Measurements from ENCODE around the gene THEM5. TPM values are rescaled to one million over a fixed set of nuclear protein-coding genes. Genes with fewer than 3 reads are reported as not detected.

Gene THEM5
- total RNA-seq, 2 donors from 2014 or later: not detected

- 13 to 18% methylated on average over 1 to 16 of the region's 16 CpGs for WGBS, 2 experiments (ENCODE audit: insufficient coverage in 1 of 2, insufficient read length in 1 of 2)
- peaks cover 8% of the 10 kb centered on the region for H3K4me1 Mint-ChIP-seq
- peaks cover 49% of the 10 kb centered on the region for H3K27me3 ChIP-seq (ENCODE audit: control insufficient read depth, insufficient read depth, low read length, poor library complexity, severe bottlenecking)
- H3K9me3 Mint-ChIP-seq: no peaks in the 10 kb centered on the region
- H3K4me3 Mint-ChIP-seq: peak overlapping the region; percentile 71
- peaks cover 36% of the 10 kb centered on the region for H3K27me3 Mint-ChIP-seq (ENCODE audit: insufficient read depth)
- H3K36me3 ChIP-seq (ENCODE audit: control insufficient read depth, insufficient read depth, low read length): no peaks in the 10 kb centered on the region
- H3K4me1 ChIP-seq (ENCODE audit: control insufficient read depth, insufficient read depth, low read length): no peaks in the 10 kb centered on the region
- no peaks in the 10 kb centered on the region for H3K36me3 Mint-ChIP-seq (ENCODE audit: low read depth)
- H3K27ac Mint-ChIP-seq: no peak overlapping the region
- DNase-seq: no peak
- H3K27ac ChIP-seq (ENCODE audit: low read depth, low read length): no peak overlapping the region
- H3K9ac ChIP-seq (ENCODE audit: extremely low read depth, low read length, poor library complexity, severe bottlenecking): no peak overlapping the region
- no peak for TF ChIP-seq CTCF (conservative IDR thresholded peaks at IDR 0.05)
- H3K9me3 ChIP-seq (ENCODE audit: control insufficient read depth, low read length): no peaks in the 10 kb centered on the region
- peak overlapping the region; percentile 74 for H3K4me3 ChIP-seq (ENCODE audit: low read length)
Measured at GRCh38 chr1:151839082-151839412, 14.5 kb downstream of the THEM5 start.

- no peak for TF ChIP-seq CTCF (conservative IDR thresholded peaks at IDR 0.05)
Measured at GRCh38 chr1:151838222-151839081, 15.1 kb downstream of the THEM5 start.

GRCh38 chr1:151837884-151838221 lies 15.7 kb downstream of the THEM5 start:
- TF ChIP-seq CTCF (conservative IDR thresholded peaks at IDR 0.05): no peak
- DNase-seq: no peak
- H3K27ac ChIP-seq (ENCODE audit: low read depth, low read length): no peak overlapping the region
- no peaks in the 10 kb centered on the region for H3K36me3 Mint-ChIP-seq (ENCODE audit: low read depth)
- H3K4me1 ChIP-seq (ENCODE audit: control insufficient read depth, insufficient read depth, low read length): no peaks in the 10 kb centered on the region
- no peaks in the 10 kb centered on the region for H3K9me3 ChIP-seq (ENCODE audit: control insufficient read depth, low read length)
- no peaks in the 10 kb centered on the region for H3K36me3 ChIP-seq (ENCODE audit: control insufficient read depth, insufficient read depth, low read length)
- peaks cover 36% of the 10 kb centered on the region for H3K27me3 Mint-ChIP-seq (ENCODE audit: insufficient read depth)
- no peaks in the 10 kb centered on the region for H3K9me3 Mint-ChIP-seq
- H3K27me3 ChIP-seq (ENCODE audit: control insufficient read depth, insufficient read depth, low read length, poor library complexity, severe bottlenecking): peaks cover 49% of the 10 kb centered on the region
- peak overlapping the region; percentile 36 for H3K4me3 Mint-ChIP-seq
- H3K4me1 Mint-ChIP-seq: peaks cover 8% of the 10 kb centered on the region
- H3K9ac ChIP-seq (ENCODE audit: extremely low read depth, low read length, poor library complexity, severe bottlenecking): no peak overlapping the region
- no peak overlapping the region for H3K27ac Mint-ChIP-seq
- 19% methylated on average over 19 to 26 of the region's 26 CpGs for WGBS, 2 experiments (ENCODE audit: insufficient coverage in 1 of 2, insufficient read length in 1 of 2)
- H3K4me3 ChIP-seq (ENCODE audit: low read length): no peak overlapping the region

More at GRCh38 chr1:151838222-151839081, 15.1 kb downstream of the THEM5 start:
- Mint-ChIP-seq H3K4me3 (peak overlapping the region; percentile 71), H3K27me3 (ENCODE audit: insufficient read depth) (peaks cover 36% of the 10 kb centered on the region), H3K4me1 (peaks cover 8% of the 10 kb centered on the region), H3K9me3 (no peaks in the 10 kb centered on the region), H3K27ac (no peak overlapping the region), H3K36me3 (ENCODE audit: low read depth) (no peaks in the 10 kb centered on the region)
- H3K9ac ChIP-seq (ENCODE audit: extremely low read depth, low read length, poor library complexity, severe bottlenecking): no peak overlapping the region
- H3K9me3 ChIP-seq (ENCODE audit: control insufficient read depth, low read length): no peaks in the 10 kb centered on the region
- peaks cover 49% of the 10 kb centered on the region for H3K27me3 ChIP-seq (ENCODE audit: control insufficient read depth, insufficient read depth, low read length, poor library complexity, severe bottlenecking)
- no peaks in the 10 kb centered on the region for H3K4me1 ChIP-seq (ENCODE audit: control insufficient read depth, insufficient read depth, low read length)
- H3K36me3 ChIP-seq (ENCODE audit: control insufficient read depth, insufficient read depth, low read length): no peaks in the 10 kb centered on the region
- WGBS, 2 experiments (ENCODE audit: insufficient coverage in 1 of 2, insufficient read length in 1 of 2): 6 to 11% methylated on average over 13 to 117 of the region's 117 CpGs
- peak; percentile 77 for DNase-seq
- no peak overlapping the region for H3K27ac ChIP-seq (ENCODE audit: low read depth, low read length)
- peak overlapping the region; percentile 74 for H3K4me3 ChIP-seq (ENCODE audit: low read length)

Data from endodermal cell (in vitro differentiated cells).